Measurements from ENCODE around the gene CEP44.

Gene CEP44

GRCh38 chr4:174349156-174349555 lies 65.4 kb downstream of the CEP44 start:
- TF ChIP-seq FOXM1 (IDR thresholded peaks at IDR 0.05; ENCODE audit: borderline replicate concordance, low read depth) (no peak), MAX (IDR thresholded peaks at IDR 0.05) (no peak), ZBTB7A (IDR thresholded peaks at IDR 0.05; ENCODE audit: low read depth) (no peak), EP300 (IDR thresholded peaks at IDR 0.05; ENCODE audit: borderline replicate concordance) (no peak), YY1 (IDR thresholded peaks at IDR 0.05; ENCODE audit: low read depth) (no peak), RAD21 (IDR thresholded peaks at IDR 0.05; ENCODE audit: low read depth) (no peak), CREB1 (IDR thresholded peaks at IDR 0.05; ENCODE audit: low read depth) (no peak), EGR1 (IDR thresholded peaks at IDR 0.05) (no peak), USF1 (IDR thresholded peaks at IDR 0.05) (no peak), NFIC (IDR thresholded peaks at IDR 0.05) (no peak), CEBPB (IDR thresholded peaks at IDR 0.05) (no peak), TEAD4 (IDR thresholded peaks at IDR 0.05) (no peak), TAF1 (IDR thresholded peaks at IDR 0.05; ENCODE audit: low read depth) (no peak), TCF12 (IDR thresholded peaks at IDR 0.05; ENCODE audit: low read depth) (no peak), REST (IDR thresholded peaks at IDR 0.05; ENCODE audit: low read depth) (no peak)

- TF ChIP-seq USF1 (IDR thresholded peaks at IDR 0.05) (no peak), YY1 (IDR thresholded peaks at IDR 0.05; ENCODE audit: low read depth) (no peak), MAX (IDR thresholded peaks at IDR 0.05) (no peak), EP300 (IDR thresholded peaks at IDR 0.05; ENCODE audit: borderline replicate concordance) (no peak), RAD21 (IDR thresholded peaks at IDR 0.05; ENCODE audit: low read depth) (no peak), CREB1 (IDR thresholded peaks at IDR 0.05; ENCODE audit: low read depth) (no peak), FOXM1 (IDR thresholded peaks at IDR 0.05; ENCODE audit: borderline replicate concordance, low read depth) (no peak)
These were observed 68.5 kb downstream of the CEP44 start for GRCh38 chr4:174352061-174352819.

- TF ChIP-seq USF1 (IDR thresholded peaks at IDR 0.05) (no peak), NFIC (IDR thresholded peaks at IDR 0.05) (no peak), ZBTB7A (IDR thresholded peaks at IDR 0.05; ENCODE audit: low read depth) (no peak), TAF1 (IDR thresholded peaks at IDR 0.05; ENCODE audit: low read depth) (no peak), CEBPB (IDR thresholded peaks at IDR 0.05) (no peak), EP300 (IDR thresholded peaks at IDR 0.05; ENCODE audit: borderline replicate concordance) (no peak), REST (IDR thresholded peaks at IDR 0.05; ENCODE audit: low read depth) (no peak), YY1 (IDR thresholded peaks at IDR 0.05; ENCODE audit: low read depth) (no peak), FOXM1 (IDR thresholded peaks at IDR 0.05; ENCODE audit: borderline replicate concordance, low read depth) (no peak), RAD21 (IDR thresholded peaks at IDR 0.05; ENCODE audit: low read depth) (no peak), EGR1 (IDR thresholded peaks at IDR 0.05) (no peak), TEAD4 (IDR thresholded peaks at IDR 0.05) (no peak), CREB1 (IDR thresholded peaks at IDR 0.05; ENCODE audit: low read depth) (no peak), MAX (IDR thresholded peaks at IDR 0.05) (no peak), TCF12 (IDR thresholded peaks at IDR 0.05; ENCODE audit: low read depth) (no peak)
These were observed 73.6 kb downstream of the CEP44 start for GRCh38 chr4:174357321-174357720.

GRCh38 chr4:174358410-174358809 lies 74.7 kb downstream of the CEP44 start:
- TF ChIP-seq REST (IDR thresholded peaks at IDR 0.05; ENCODE audit: low read depth) (no peak), NFIC (IDR thresholded peaks at IDR 0.05) (no peak)

Measured in Ishikawa (cell line).